HG03460 (cell line): ENCODE results near the gene SAMSN1.

Source experiments
- ATAC-seq: cut with Tn5 transposase; IDR thresholded peaks from one replicate; pipeline ENCODE4 v1.9.1; 2021; ENCODE audit not compliant: unreplicated experiment

Gene SAMSN1

GRCh38 chr21:14451546-14451945, 94.6 kb downstream of the SAMSN1 start:
- ATAC-seq, result no peak

DNA sequence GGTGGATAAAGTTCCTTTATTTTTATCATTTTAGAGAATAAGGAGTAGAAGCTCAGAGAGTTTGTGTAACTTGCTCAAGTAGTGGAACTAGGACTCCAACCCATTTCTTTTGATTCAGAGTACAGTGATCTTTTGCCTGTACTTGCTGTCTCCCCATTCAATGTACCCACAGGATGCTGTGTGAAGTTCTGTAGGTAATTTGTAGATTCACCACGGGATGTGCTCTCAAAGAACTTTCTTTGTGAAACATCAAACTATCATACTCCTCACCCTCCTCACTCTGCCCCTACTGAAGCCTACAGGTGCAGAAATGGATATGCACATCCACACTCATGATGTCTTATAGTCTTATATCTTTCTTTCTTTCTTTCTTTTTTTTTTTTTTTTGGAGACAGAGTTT, 97.3 kb downstream of the SAMSN1 start:
- no peak for ATAC-seq

- ATAC-seq, result no peak
These were observed 107.9 kb downstream of the SAMSN1 start for GRCh38 chr21:14438211-14438610.

DNA sequence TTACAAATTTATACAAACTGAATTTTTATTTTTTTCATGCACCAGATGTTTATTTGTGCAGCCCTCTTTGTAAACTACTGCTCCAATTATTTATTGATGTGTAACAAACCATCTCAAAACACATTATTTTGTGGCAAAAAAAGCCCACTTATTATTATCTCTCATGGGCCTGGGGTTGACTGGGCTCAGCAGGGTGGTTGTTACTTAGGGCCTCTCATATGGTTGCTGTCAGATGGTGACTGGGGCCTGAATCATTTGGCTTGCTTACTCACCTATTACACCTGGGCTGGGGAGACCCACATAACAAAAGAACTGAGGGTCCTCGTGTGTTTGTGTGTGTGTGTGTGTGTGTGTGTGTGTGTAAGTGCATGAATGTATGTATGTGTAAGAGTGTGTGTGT, 110.7 kb downstream of the SAMSN1 start:
- ATAC-seq, result no peak
